Measurements from ENCODE around the gene MAP6. TPM values are rescaled to one million over a fixed set of nuclear protein-coding genes. Genes with fewer than 3 reads are reported as not detected.

The MAP6 gene
- total and polyA plus RNA-seq, 2 of the 13 experiments (the other 11 are each of a cell fraction or from before 2014, with no cell fraction given): 0.04 TPM; not detected in 1

- TF ChIP-seq, protein P1, sequence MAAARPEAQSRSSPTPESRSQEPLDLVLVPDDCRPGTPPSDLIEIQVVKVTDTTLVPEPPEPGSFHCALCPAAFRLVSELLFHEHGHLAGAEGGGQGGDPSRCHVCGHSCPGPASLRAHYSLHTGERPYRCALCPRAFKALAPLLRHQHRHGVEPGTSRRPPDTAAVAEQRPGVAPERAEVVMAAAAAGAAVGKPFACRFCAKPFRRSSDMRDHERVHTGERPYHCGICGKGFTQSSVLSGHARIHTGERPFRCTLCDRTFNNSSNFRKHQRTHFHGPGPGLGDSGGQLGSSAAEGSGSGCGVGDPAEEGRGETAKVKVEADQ (CRISPR knock-in tag; IDR thresholded peaks at IDR 0.05; ENCODE audit: borderline replicate concordance): no peak
- TF ChIP-seq, protein P2, sequence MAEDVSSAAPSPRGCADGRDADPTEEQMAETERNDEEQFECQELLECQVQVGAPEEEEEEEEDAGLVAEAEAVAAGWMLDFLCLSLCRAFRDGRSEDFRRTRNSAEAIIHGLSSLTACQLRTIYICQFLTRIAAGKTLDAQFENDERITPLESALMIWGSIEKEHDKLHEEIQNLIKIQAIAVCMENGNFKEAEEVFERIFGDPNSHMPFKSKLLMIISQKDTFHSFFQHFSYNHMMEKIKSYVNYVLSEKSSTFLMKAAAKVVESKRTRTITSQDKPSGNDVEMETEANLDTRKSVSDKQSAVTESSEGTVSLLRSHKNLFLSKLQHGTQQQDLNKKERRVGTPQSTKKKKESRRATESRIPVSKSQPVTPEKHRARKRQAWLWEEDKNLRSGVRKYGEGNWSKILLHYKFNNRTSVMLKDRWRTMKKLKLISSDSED (CRISPR knock-in tag; IDR thresholded peaks at IDR 0.05): no peak
- no peak for TF ChIP-seq RNF2 (conservative IDR thresholded peaks at IDR 0.05; ENCODE audit: low read depth)
- TF ChIP-seq PPARG (CRISPR knock-in tag; conservative IDR thresholded peaks at IDR 0.05): no peak
- TF ChIP-seq ZNF761 (CRISPR knock-in tag; conservative IDR thresholded peaks at IDR 0.05): no peak
- no peak for TF ChIP-seq USF2 (IDR thresholded peaks at IDR 0.05; ENCODE audit: low read depth, low read length)
- no peak for TF ChIP-seq USF2 (CRISPR knock-in tag; IDR thresholded peaks at IDR 0.05; ENCODE audit: borderline replicate concordance)
- TF ChIP-seq NFKB2 (CRISPR knock-in tag; IDR thresholded peaks at IDR 0.05; ENCODE audit: borderline replicate concordance): peak; percentile 72; the same call in 1 of the 2 replicates
- TF ChIP-seq, protein P3, sequence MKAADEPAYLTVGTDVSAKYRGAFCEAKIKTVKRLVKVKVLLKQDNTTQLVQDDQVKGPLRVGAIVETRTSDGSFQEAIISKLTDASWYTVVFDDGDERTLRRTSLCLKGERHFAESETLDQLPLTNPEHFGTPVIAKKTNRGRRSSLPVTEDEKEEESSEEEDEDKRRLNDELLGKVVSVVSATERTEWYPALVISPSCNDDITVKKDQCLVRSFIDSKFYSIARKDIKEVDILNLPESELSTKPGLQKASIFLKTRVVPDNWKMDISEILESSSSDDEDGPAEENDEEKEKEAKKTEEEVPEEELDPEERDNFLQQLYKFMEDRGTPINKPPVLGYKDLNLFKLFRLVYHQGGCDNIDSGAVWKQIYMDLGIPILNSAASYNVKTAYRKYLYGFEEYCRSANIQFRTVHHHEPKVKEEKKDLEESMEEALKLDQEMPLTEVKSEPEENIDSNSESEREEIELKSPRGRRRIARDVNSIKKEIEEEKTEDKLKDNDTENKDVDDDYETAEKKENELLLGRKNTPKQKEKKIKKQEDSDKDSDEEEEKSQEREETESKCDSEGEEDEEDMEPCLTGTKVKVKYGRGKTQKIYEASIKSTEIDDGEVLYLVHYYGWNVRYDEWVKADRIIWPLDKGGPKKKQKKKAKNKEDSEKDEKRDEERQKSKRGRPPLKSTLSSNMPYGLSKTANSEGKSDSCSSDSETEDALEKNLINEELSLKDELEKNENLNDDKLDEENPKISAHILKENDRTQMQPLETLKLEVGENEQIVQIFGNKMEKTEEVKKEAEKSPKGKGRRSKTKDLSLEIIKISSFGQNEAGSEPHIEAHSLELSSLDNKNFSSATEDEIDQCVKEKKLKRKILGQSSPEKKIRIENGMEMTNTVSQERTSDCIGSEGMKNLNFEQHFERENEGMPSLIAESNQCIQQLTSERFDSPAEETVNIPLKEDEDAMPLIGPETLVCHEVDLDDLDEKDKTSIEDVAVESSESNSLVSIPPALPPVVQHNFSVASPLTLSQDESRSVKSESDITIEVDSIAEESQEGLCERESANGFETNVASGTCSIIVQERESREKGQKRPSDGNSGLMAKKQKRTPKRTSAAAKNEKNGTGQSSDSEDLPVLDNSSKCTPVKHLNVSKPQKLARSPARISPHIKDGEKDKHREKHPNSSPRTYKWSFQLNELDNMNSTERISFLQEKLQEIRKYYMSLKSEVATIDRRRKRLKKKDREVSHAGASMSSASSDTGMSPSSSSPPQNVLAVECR (CRISPR knock-in tag; IDR thresholded peaks at IDR 0.05; ENCODE audit: borderline replicate concordance): peak; percentile 62; the same call in 1 of the 2 replicates
- TF ChIP-seq CSRNP2 (CRISPR knock-in tag; conservative IDR thresholded peaks at IDR 0.05; ENCODE audit: low read depth): no peak
- no peak for TF ChIP-seq SMARCE1 (IDR thresholded peaks at IDR 0.05; ENCODE audit: borderline replicate concordance)
- TF ChIP-seq NFIB (CRISPR knock-in tag; IDR thresholded peaks at IDR 0.05; ENCODE audit: borderline replicate concordance): no peak
- TF ChIP-seq, protein P4, sequence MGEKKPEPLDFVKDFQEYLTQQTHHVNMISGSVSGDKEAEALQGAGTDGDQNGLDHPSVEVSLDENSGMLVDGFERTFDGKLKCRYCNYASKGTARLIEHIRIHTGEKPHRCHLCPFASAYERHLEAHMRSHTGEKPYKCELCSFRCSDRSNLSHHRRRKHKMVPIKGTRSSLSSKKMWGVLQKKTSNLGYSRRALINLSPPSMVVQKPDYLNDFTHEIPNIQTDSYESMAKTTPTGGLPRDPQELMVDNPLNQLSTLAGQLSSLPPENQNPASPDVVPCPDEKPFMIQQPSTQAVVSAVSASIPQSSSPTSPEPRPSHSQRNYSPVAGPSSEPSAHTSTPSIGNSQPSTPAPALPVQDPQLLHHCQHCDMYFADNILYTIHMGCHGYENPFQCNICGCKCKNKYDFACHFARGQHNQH (CRISPR knock-in tag; IDR thresholded peaks at IDR 0.05): no peak; the same call in 1 of the 2 replicates
- TF ChIP-seq, protein P5, sequence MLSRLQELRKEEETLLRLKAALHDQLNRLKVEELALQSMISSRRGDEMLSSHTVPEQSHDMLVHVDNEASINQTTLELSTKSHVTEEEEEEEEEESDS (CRISPR knock-in tag; IDR thresholded peaks at IDR 0.05; ENCODE audit: borderline replicate concordance): no peak
- no peak for TF ChIP-seq NR2F6 (IDR thresholded peaks at IDR 0.05)
- no peak for TF ChIP-seq NR2F6 (CRISPR knock-in tag; IDR thresholded peaks at IDR 0.05)
- no peak for TF ChIP-seq NPAS2 (CRISPR knock-in tag; IDR thresholded peaks at IDR 0.05; ENCODE audit: borderline replicate concordance)
These were observed 106.6 kb downstream of the MAP6 start, which contains the start of gene SERPINH1 (continued) for GRCh38 chr11:75562048-75562835.
